Chondrocyte (in vitro differentiated cells): ENCODE measurements around the gene CDKN1A. TPM values are rescaled to one million over a fixed set of nuclear protein-coding genes. Genes with fewer than 3 reads are reported as not detected.

Source experiments
- DNase-seq: peaks from one replicate; pipeline ENCODE4 v3.0.0; 2021; ENCODE audit warnings: mixed read lengths, low spot score
- H3K27ac Mint-ChIP-seq: one replicate; pipeline ENCODE4 v1.8.0; 2021; ENCODE audit warnings: mild to moderate bottlenecking, moderate library complexity, mixed read lengths; ENCODE audit not compliant: unreplicated experiment
- H3K27me3 Mint-ChIP-seq: 2 replicates; pipeline ENCODE4 v1.8.0; 2021; ENCODE audit warnings: low read depth, mixed read lengths
- H3K36me3 Mint-ChIP-seq: 2 replicates; pipeline ENCODE4 v1.8.0; 2021; ENCODE audit warnings: low read depth, mixed read lengths
- H3K4me1 Mint-ChIP-seq: 2 replicates; pipeline ENCODE4 v1.8.0; 2021; ENCODE audit warnings: low read depth, mild to moderate bottlenecking, mixed read lengths
- H3K4me3 Mint-ChIP-seq: one replicate; pipeline ENCODE4 v1.8.0; 2021; ENCODE audit warnings: mild to moderate bottlenecking, moderate library complexity, mixed read lengths; ENCODE audit not compliant: unreplicated experiment
- H3K9me3 Mint-ChIP-seq: 2 replicates; pipeline ENCODE4 v1.8.0; 2021; ENCODE audit warnings: low read depth, mixed read lengths
- CTCF ChIP-seq: fragments of 200-600 bp; sonication (generic); IDR thresholded peaks from 2 replicates; pipeline ENCODE4 v1.5.0; 2021; ENCODE audit warnings: antibody characterized with exemption, mild to moderate bottlenecking, moderate library complexity
- total RNA-seq: library from RNA; stranded (reverse); gene quantifications from 3 replicates; pipeline ENCODE4 v1.2.1, GENCODE V29; 2021

Gene CDKN1A
- total RNA-seq, 1 donor from 2014 or later = 303 TPM

DNA sequence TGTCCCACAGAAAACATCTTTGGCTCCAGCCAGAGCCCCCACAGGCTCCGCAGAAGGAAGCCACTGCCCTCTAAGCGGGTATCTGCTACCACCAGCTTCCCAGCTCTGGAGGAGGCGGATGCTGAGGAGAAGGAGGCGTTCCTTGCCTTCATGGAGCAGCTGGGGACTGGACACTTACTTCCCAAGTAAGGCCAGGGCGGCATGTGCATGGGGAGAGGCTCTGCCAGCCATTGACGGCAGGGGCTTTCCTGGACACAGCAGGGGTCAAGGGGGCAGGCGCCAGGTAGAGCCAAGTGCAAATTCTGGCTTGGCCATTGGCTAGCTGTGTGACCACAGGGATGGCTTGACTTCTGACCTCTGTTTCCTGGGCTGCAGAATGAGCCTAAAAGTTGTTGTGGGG, 37.0 kb downstream of the CDKN1A start:
- Mint-ChIP-seq H3K9me3 (no peaks in the 10 kb centered on the region), H3K27ac (no peak overlapping the region), H3K27me3 (no peaks in the 10 kb centered on the region), H3K4me1 (peaks cover 5% of the 10 kb centered on the region), H3K4me3 (no peak overlapping the region), H3K36me3 (no peaks in the 10 kb centered on the region)
- no peak for TF ChIP-seq CTCF
- DNase-seq = no peak

DNA sequence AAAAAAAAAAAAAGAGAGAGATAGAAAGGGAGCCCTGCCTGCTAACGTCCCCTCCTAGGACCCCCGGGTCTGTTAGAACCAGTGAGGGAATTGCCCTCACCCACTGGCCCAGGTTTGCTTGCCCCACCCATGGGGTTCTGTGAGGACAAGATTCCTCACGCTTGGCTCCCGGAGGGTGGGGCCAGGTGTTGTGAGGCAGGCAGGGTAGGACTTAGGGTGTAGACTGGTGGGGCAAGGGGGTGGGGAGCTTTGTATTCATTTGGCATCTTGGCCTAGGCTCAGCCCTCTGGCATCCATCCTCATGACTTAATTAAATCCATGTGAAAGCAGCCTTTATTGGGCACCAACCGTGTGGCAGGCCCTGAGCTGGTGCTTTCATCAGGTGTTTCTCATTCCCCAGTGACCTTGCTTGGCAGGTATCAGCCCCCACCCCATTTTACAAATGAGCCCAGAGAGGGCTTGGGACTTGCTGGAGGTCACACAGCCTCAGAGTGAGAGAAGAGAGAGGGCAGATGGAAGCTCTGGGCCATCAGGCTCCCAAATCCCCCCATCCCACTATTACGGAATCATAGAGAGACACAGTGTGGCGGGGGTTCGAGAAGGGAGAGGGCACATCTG, 38.1 kb downstream of the CDKN1A start:
- Mint-ChIP-seq H3K27ac (no peak overlapping the region), H3K27me3 (no peaks in the 10 kb centered on the region), H3K9me3 (no peaks in the 10 kb centered on the region), H3K4me1 (peaks cover 4% of the 10 kb centered on the region), H3K4me3 (no peak overlapping the region), H3K36me3 (no peaks in the 10 kb centered on the region)
- no peak for DNase-seq
- TF ChIP-seq CTCF = no peak

DNA sequence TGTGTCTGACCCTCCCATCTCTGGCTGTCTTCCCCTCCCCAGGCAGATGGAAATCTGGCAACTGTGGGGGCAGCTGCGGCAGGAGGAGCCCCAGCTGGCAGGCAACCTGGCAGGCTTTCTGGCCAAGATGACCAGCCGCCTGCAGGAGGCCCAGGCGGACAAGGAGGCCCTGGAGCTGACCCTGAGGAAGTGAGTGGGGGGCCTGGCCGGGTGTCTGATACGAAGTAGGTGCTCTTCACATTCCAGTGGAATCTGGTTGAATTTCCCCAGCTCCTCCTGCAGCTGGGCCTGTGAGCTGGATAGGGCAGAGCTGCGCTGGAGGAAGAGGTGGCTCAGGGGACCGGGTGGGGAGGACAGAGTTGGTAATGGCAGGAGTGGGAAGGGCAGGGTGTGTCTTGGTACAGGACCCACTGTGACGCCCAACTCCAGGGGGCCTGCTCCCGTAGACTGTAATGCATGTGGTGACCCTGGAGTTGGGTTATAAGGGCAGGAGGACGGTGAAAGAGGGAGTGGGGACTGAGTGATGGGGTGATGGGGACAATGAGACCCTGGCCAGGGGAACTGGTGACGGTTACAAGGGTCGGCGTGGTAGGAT, 38.8 kb downstream of the CDKN1A start:
- no peak for DNase-seq
- H3K4me3 Mint-ChIP-seq = peak overlapping the region; percentile 6
- no peaks in the 10 kb centered on the region for H3K4me1 Mint-ChIP-seq
- H3K27ac Mint-ChIP-seq = no peak overlapping the region
- TF ChIP-seq CTCF = no peak
- H3K9me3 Mint-ChIP-seq = no peaks in the 10 kb centered on the region
- no peaks in the 10 kb centered on the region for H3K27me3 Mint-ChIP-seq
- no peaks in the 10 kb centered on the region for H3K36me3 Mint-ChIP-seq

- H3K36me3 Mint-ChIP-seq = no peaks in the 10 kb centered on the region
- no peaks in the 10 kb centered on the region for H3K4me1 Mint-ChIP-seq
- no peak overlapping the region for H3K4me3 Mint-ChIP-seq
- no peak for DNase-seq
- H3K27ac Mint-ChIP-seq = no peak overlapping the region
- TF ChIP-seq CTCF = no peak
- H3K27me3 Mint-ChIP-seq = no peaks in the 10 kb centered on the region
- no peaks in the 10 kb centered on the region for H3K9me3 Mint-ChIP-seq
Observed at GRCh38 chr6:36717871-36718540, 39.5 kb downstream of the CDKN1A start.

GRCh38 chr6:36718560-36718959, 40.0 kb downstream of the CDKN1A start:
- Mint-ChIP-seq H3K36me3 (no peaks in the 10 kb centered on the region), H3K27ac (no peak overlapping the region), H3K4me1 (no peaks in the 10 kb centered on the region), H3K4me3 (no peak overlapping the region), H3K9me3 (no peaks in the 10 kb centered on the region), H3K27me3 (no peaks in the 10 kb centered on the region)
- no peak for TF ChIP-seq CTCF
- no peak for DNase-seq
